ENCODE results near the gene MAGI3.
"Not testable (repeated sequence)": the region's sequence is repeated elsewhere in the genome, so short reads cannot be mapped to it uniquely, and the experiment has no call there.

MAGI3 gene

GRCh38 chr1:113399062-113399583 lies 8.8 kb downstream of the MAGI3 start:
- no peak overlapping the region for H3K4me3 ChIP-seq (ENCODE audit: low read depth, low read length)
- no peaks in the 10 kb centered on the region for H3K27me3 ChIP-seq (ENCODE audit: insufficient read depth, low read length)
- H3K27ac ChIP-seq (ENCODE audit: low read depth, low read length): no peak overlapping the region
- H3K79me2 ChIP-seq (ENCODE audit: control insufficient read depth, insufficient read depth, low read length, unreplicated experiment): peaks cover 59% of the 10 kb centered on the region
- no peaks in the 10 kb centered on the region for H3K36me3 ChIP-seq (ENCODE audit: insufficient read depth, low read length)
- H2AFZ ChIP-seq (ENCODE audit: low read length, unreplicated experiment): no peak overlapping the region
- H3K4me1 ChIP-seq (ENCODE audit: control insufficient read depth, insufficient read depth, low read length, unreplicated experiment): peaks cover 23% of the 10 kb centered on the region

- peaks cover 17% of the 10 kb centered on the region for H3K4me1 ChIP-seq (ENCODE audit: control insufficient read depth, insufficient read depth, low read length, unreplicated experiment)
- H3K27me3 ChIP-seq (ENCODE audit: insufficient read depth, low read length): no peaks in the 10 kb centered on the region
- peaks cover 47% of the 10 kb centered on the region for H3K79me2 ChIP-seq (ENCODE audit: control insufficient read depth, insufficient read depth, low read length, unreplicated experiment)
- no peaks in the 10 kb centered on the region for H3K36me3 ChIP-seq (ENCODE audit: insufficient read depth, low read length)
- H3K4me3 ChIP-seq (ENCODE audit: low read depth, low read length): no peak overlapping the region
- H3K27ac ChIP-seq (ENCODE audit: low read depth, low read length): no peak overlapping the region
- no peak overlapping the region for H2AFZ ChIP-seq (ENCODE audit: low read length, unreplicated experiment)
Measured at GRCh38 chr1:113401067-113401466, 10.8 kb downstream of the MAGI3 start.

- Histone ChIP-seq H3K79me2 (ENCODE audit: control insufficient read depth, insufficient read depth, low read length, unreplicated experiment) (peaks cover 48% of the 10 kb centered on the region), H3K27me3 (ENCODE audit: insufficient read depth, low read length) (no peaks in the 10 kb centered on the region)
Measured at GRCh38 chr1:113401728-113402127, 11.4 kb downstream of the MAGI3 start.

GRCh38 chr1:113403065-113403464 lies 12.8 kb downstream of the MAGI3 start:
- Histone ChIP-seq H3K27me3 (ENCODE audit: insufficient read depth, low read length) (no peaks in the 10 kb centered on the region), H3K27ac (ENCODE audit: low read depth, low read length) (no peak overlapping the region), H2AFZ (ENCODE audit: low read length, unreplicated experiment) (no peak overlapping the region), H3K36me3 (ENCODE audit: insufficient read depth, low read length) (no peaks in the 10 kb centered on the region), H3K4me3 (ENCODE audit: low read depth, low read length) (no peak overlapping the region), H3K79me2 (ENCODE audit: control insufficient read depth, insufficient read depth, low read length, unreplicated experiment) (peaks cover 39% of the 10 kb centered on the region), H3K4me1 (ENCODE audit: control insufficient read depth, insufficient read depth, low read length, unreplicated experiment) (peaks cover 3% of the 10 kb centered on the region)

More at GRCh38 chr1:113401728-113402127, 11.4 kb downstream of the MAGI3 start:
- no peak overlapping the region for H3K4me3 ChIP-seq (ENCODE audit: low read depth, low read length)
- H3K27ac ChIP-seq (ENCODE audit: low read depth, low read length): no peak overlapping the region
- no peaks in the 10 kb centered on the region for H3K36me3 ChIP-seq (ENCODE audit: insufficient read depth, low read length)
- H2AFZ ChIP-seq (ENCODE audit: low read length, unreplicated experiment): no peak overlapping the region
- peaks cover 10% of the 10 kb centered on the region for H3K4me1 ChIP-seq (ENCODE audit: control insufficient read depth, insufficient read depth, low read length, unreplicated experiment)

GRCh38 chr1:113405573-113405972 lies 15.3 kb downstream of the MAGI3 start:
- H3K79me2 ChIP-seq (ENCODE audit: control insufficient read depth, insufficient read depth, low read length, unreplicated experiment): peaks cover 33% of the 10 kb centered on the region
- H3K36me3 ChIP-seq (ENCODE audit: insufficient read depth, low read length): no peaks in the 10 kb centered on the region
- no peak overlapping the region for H3K4me3 ChIP-seq (ENCODE audit: low read depth, low read length)

GRCh38 chr1:113406149-113406548 lies 15.8 kb downstream of the MAGI3 start:
- not testable (repeated sequence) for H3K4me1 ChIP-seq (ENCODE audit: control insufficient read depth, insufficient read depth, low read length, unreplicated experiment); H3K36me3 ChIP-seq (ENCODE audit: insufficient read depth, low read length); H3K27me3 ChIP-seq (ENCODE audit: insufficient read depth, low read length); H3K27ac ChIP-seq (ENCODE audit: low read depth, low read length); H3K4me3 ChIP-seq (ENCODE audit: low read depth, low read length); H2AFZ ChIP-seq (ENCODE audit: low read length, unreplicated experiment)
- H3K79me2 ChIP-seq (ENCODE audit: control insufficient read depth, insufficient read depth, low read length, unreplicated experiment): peaks cover 29% of the 10 kb centered on the region

More at GRCh38 chr1:113405573-113405972, 15.3 kb downstream of the MAGI3 start:
- peaks cover 5% of the 10 kb centered on the region for H3K4me1 ChIP-seq (ENCODE audit: control insufficient read depth, insufficient read depth, low read length, unreplicated experiment)
- H3K27me3 ChIP-seq (ENCODE audit: insufficient read depth, low read length): no peaks in the 10 kb centered on the region
- no peak overlapping the region for H2AFZ ChIP-seq (ENCODE audit: low read length, unreplicated experiment)
- no peak overlapping the region for H3K27ac ChIP-seq (ENCODE audit: low read depth, low read length)

- Histone ChIP-seq H3K36me3 (ENCODE audit: insufficient read depth, low read length) (no peaks in the 10 kb centered on the region), H2AFZ (ENCODE audit: low read length, unreplicated experiment) (no peak overlapping the region), H3K27ac (ENCODE audit: low read depth, low read length) (no peak overlapping the region), H3K4me1 (ENCODE audit: control insufficient read depth, insufficient read depth, low read length, unreplicated experiment) (peaks cover 8% of the 10 kb centered on the region), H3K79me2 (ENCODE audit: control insufficient read depth, insufficient read depth, low read length, unreplicated experiment) (peaks cover 16% of the 10 kb centered on the region), H3K4me3 (ENCODE audit: low read depth, low read length) (no peak overlapping the region), H3K27me3 (ENCODE audit: insufficient read depth, low read length) (no peaks in the 10 kb centered on the region)
Measured at GRCh38 chr1:113409363-113409762, 19.0 kb downstream of the MAGI3 start.

- H3K79me2 ChIP-seq (ENCODE audit: control insufficient read depth, insufficient read depth, low read length, unreplicated experiment): peaks cover 12% of the 10 kb centered on the region
- H3K4me3 ChIP-seq (ENCODE audit: low read depth, low read length); H2AFZ ChIP-seq (ENCODE audit: low read length, unreplicated experiment); H3K27me3 ChIP-seq (ENCODE audit: insufficient read depth, low read length); H3K27ac ChIP-seq (ENCODE audit: low read depth, low read length); H3K36me3 ChIP-seq (ENCODE audit: insufficient read depth, low read length); H3K4me1 ChIP-seq (ENCODE audit: control insufficient read depth, insufficient read depth, low read length, unreplicated experiment): not testable (repeated sequence)
Measured at GRCh38 chr1:113412020-113412419, 21.7 kb downstream of the MAGI3 start.

GRCh38 chr1:113415310-113416070 lies 25.2 kb downstream of the MAGI3 start:
- Histone ChIP-seq H3K36me3 (ENCODE audit: insufficient read depth, low read length) (no peaks in the 10 kb centered on the region), H3K4me1 (ENCODE audit: control insufficient read depth, insufficient read depth, low read length, unreplicated experiment) (peaks cover 5% of the 10 kb centered on the region), H2AFZ (ENCODE audit: low read length, unreplicated experiment) (no peak overlapping the region), H3K27ac (ENCODE audit: low read depth, low read length) (no peak overlapping the region), H3K27me3 (ENCODE audit: insufficient read depth, low read length) (no peaks in the 10 kb centered on the region), H3K79me2 (ENCODE audit: control insufficient read depth, insufficient read depth, low read length, unreplicated experiment) (peaks cover 7% of the 10 kb centered on the region), H3K4me3 (ENCODE audit: low read depth, low read length) (no peak overlapping the region)

- not testable (repeated sequence) for H3K36me3 ChIP-seq (ENCODE audit: insufficient read depth, low read length); H3K27me3 ChIP-seq (ENCODE audit: insufficient read depth, low read length); H3K27ac ChIP-seq (ENCODE audit: low read depth, low read length); H3K4me3 ChIP-seq (ENCODE audit: low read depth, low read length); H3K79me2 ChIP-seq (ENCODE audit: control insufficient read depth, insufficient read depth, low read length, unreplicated experiment); H2AFZ ChIP-seq (ENCODE audit: low read length, unreplicated experiment); H3K4me1 ChIP-seq (ENCODE audit: control insufficient read depth, insufficient read depth, low read length, unreplicated experiment)
Measured at GRCh38 chr1:113416071-113416470, 25.8 kb downstream of the MAGI3 start.

GRCh38 chr1:113416496-113416895 lies 26.2 kb downstream of the MAGI3 start:
- Histone ChIP-seq H2AFZ (ENCODE audit: low read length, unreplicated experiment) (no peak overlapping the region), H3K4me3 (ENCODE audit: low read depth, low read length) (no peak overlapping the region), H3K27me3 (ENCODE audit: insufficient read depth, low read length) (no peaks in the 10 kb centered on the region), H3K36me3 (ENCODE audit: insufficient read depth, low read length) (no peaks in the 10 kb centered on the region), H3K27ac (ENCODE audit: low read depth, low read length) (no peak overlapping the region), H3K79me2 (ENCODE audit: control insufficient read depth, insufficient read depth, low read length, unreplicated experiment) (peaks cover 7% of the 10 kb centered on the region), H3K4me1 (ENCODE audit: control insufficient read depth, insufficient read depth, low read length, unreplicated experiment) (no peaks in the 10 kb centered on the region)
